H7 (cell line): Measurements from ENCODE around the gene DDX20. TPM values are rescaled to one million over a fixed set of nuclear protein-coding genes. Genes with fewer than 3 reads are reported as not detected.
"Not testable (repeated sequence)": the region's sequence is repeated elsewhere in the genome, so short reads cannot be mapped to it uniquely, and the experiment has no call there.

Experiments
- DNase-seq: peaks from one replicate; pipeline ENCODE4 v3.0.0; 2012
- H3K27me3 ChIP-seq: 2 replicates; pipeline ENCODE4 v1.6.0; 2011; ENCODE audit warnings: mild to moderate bottlenecking, low read length; ENCODE audit not compliant: control insufficient read depth, insufficient read depth
- H3K36me3 ChIP-seq: replicated peaks from 2 replicates; pipeline ENCODE4 v1.5.1; 2011; ENCODE audit warnings: low read length; ENCODE audit not compliant: control insufficient read depth, insufficient read depth
- H3K4me3 ChIP-seq: 2 replicates; pipeline ENCODE4 v1.5.1; 2011; ENCODE audit warnings: low read depth, mild to moderate bottlenecking, control low read depth, low read length, moderate library complexity; ENCODE audit not compliant: insufficient read depth
- total RNA-seq: library from RNA; depleted of rRNA; stranded (reverse); fragments of >200 nt; shearing (Covaris generic); gene quantifications from 2 replicates; pipeline ENCODE4 v1.2.3, GENCODE V29; 2014

Gene DDX20
- total RNA-seq, 1 experiment from 2014 or later, result 39.3 TPM

DNA sequence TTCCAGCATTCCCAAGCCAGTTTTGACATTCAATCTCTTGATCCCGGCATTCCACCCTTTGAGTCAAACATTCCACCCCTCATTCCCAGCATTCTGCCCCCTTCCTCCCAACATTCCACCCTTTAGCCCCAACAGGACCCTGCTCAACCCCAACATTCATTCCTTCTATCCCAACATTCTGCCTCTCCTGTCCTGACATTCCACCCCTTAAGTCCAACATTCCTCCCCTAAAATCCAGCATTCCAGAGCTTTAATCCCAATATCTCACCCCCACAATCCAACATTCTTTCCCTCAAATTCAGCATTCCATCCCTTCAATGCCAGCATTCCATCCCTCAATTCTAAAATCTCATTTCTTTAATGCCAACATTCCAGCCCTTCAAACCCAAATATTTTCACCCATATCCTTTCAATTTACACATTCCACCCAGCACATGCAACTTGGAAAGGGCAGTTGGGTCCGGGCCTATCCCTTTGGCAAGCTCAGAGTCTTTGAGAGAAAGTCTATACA is 22.9 kb downstream of the DDX20 start:
- Histone ChIP-seq H3K27me3 (no peaks in the 10 kb centered on the region), H3K36me3 (no peaks in the 10 kb centered on the region), H3K4me3 (no peak overlapping the region)
- no peak for DNase-seq

DNA sequence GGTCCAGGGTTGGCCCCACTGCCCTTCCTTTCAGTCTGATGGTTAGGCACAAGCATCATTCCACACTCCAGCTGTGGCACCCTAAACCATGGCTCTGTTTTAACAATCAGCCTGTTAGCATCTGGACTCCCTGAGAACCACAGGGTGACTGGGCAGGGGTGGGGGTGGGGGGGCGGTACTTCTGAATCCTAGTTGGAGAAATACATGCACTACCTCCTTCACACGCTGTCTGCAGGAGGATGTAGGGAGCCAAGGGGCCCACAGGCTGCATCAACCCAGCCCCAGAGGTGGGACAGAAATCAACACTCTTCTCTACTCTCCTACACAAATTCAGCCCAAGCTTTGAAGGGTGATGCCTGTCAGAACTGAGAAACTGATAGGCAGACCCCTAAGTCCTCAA is 23.8 kb downstream of the DDX20 start:
- H3K36me3 ChIP-seq, result no peaks in the 10 kb centered on the region
- DNase-seq, result no peak
- no peak overlapping the region for H3K4me3 ChIP-seq
- H3K27me3 ChIP-seq, result no peaks in the 10 kb centered on the region

DNA sequence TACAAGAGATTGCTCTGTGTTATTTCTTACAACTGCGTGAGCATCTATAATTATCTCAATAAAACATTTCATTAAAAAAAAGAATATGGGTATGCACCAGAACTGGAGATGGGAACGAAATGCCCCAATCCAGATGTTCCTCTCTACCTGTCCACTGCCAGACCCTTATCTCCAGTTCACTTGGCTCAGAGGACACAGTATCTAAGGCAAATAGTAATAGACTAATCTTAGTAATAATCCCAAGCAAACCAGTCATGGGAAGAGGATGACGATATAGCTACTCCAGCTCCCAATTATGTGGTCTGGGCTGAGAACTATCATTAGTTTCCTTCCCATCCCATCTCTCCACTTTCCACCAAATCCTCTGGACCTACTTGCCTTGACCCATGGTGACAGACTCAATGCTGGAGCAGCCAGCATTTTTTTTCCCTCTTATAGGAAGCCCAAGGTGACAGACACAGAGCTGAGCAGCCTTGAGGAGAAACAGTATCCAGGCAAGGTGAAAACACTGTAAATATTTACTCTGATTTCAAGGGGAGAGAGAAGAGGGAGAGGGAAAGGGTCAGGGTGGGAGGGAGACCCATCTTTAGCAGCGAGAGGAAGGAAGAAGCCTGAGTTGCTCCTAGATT is 28.7 kb downstream of the DDX20 start:
- Histone ChIP-seq H3K27me3 (no peaks in the 10 kb centered on the region), H3K36me3 (no peaks in the 10 kb centered on the region), H3K4me3 (no peak overlapping the region)
- no peak for DNase-seq

DNA sequence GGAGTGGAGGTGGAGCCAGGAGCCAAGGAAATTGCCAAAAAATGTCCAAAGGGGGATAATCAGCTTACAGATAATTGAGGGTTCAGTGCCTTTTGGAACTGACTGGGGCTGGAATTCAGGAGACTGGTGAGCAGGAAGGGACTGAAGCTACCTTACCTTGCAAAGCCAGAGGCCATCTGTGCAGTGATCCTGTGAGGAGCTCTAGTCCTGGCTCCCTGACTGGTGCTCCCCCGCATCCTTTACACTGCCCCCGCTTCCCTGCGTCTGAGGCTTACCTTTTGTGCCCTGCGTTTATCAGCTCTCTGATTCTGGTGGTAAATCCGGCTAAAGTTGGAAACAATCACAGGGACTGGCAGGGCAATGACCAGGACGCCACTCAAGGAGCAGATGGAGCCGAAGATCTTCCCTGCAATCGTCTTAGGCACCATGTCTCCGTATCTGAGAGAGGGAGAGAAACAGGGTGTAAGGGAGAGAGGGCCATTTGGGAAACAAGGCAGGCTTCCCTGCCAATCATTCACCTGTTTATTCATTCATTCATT is 31.0 kb downstream of the DDX20 start:
- no peak for DNase-seq
- Histone ChIP-seq H3K4me3 (no peak overlapping the region), H3K27me3 (peaks cover 2% of the 10 kb centered on the region; the same call in 1 of the 2 replicates), H3K36me3 (no peaks in the 10 kb centered on the region)

DNA sequence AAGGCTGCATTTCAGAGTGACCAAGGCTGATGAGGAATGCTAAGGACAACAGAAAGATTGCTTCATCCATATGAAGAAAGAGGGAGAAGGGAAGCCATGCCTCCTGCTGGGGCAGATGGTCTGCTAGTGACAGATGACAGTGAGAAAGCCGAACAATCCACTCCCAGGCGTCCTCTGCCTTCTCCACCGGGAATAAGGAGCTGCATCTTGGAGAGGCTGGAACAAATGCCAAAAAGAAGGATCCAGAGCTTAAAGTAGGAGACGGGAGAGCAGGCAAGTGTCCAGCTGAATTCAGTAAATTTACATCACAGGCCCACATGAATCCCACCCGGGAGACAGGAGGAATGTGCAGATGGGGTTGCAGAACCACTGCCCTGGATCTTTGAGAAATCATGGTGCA is 33.4 kb downstream of the DDX20 start:
- DNase-seq, result no peak
- Histone ChIP-seq H3K27me3 (peaks cover 2% of the 10 kb centered on the region; the same call in 1 of the 2 replicates), H3K4me3 (no peak overlapping the region), H3K36me3 (no peaks in the 10 kb centered on the region)

DNA sequence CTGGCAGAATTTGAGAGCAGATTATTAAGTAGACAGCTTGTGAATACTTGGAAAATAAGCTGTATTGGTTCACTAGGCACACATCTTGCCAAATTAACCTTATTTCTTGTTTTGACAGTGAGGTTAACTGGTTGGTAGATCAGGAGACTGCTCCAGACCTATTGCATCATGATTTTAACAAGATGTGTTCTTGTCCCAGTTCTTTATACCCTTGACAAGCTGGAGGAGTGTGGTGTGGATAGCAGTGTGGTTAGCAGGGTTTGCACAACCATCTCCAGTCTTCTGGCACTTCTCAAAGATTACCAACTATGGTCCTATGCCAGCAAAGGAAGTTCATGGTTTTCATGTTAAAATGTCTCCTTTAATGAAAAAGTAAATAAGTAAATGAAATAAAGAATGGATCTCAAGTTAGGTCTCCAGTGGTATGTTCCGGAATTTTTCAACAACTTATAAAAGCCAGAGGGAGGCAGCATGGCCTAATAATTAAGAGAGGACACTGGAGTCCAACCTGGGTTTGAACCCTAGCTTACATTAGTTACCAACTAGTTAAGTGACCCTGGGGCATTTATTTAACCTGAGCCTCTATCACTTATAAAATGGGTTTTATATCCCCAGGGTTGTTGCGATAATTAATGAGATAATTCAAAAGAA is 34.1 kb downstream of the DDX20 start:
- H3K4me3 ChIP-seq, result no peak overlapping the region
- H3K27me3 ChIP-seq, result peaks cover 2% of the 10 kb centered on the region; the same call in 1 of the 2 replicates
- no peaks in the 10 kb centered on the region for H3K36me3 ChIP-seq
- no peak for DNase-seq

DNA sequence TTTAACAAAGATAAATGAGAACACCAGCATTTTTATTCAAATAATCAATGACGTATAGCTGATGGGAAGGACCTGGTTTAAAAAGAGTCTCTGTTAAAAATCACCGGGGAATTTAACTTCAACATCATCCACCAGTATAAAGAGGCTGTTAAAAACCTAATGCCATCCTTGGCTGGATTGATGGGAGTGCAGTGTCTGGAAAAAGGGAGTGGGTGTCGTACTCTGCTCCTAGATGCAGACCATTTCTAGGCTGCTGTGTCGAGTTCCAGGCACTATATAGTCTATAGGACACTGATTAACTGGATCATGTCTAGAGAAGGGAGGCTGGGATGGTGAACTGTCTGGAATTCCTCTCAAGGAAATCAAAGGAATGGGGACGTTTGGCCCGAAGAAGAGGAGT is 36.1 kb downstream of the DDX20 start:
- no peak for DNase-seq
- Histone ChIP-seq H3K27me3 (peaks cover 2% of the 10 kb centered on the region; the same call in 1 of the 2 replicates), H3K36me3 (no peaks in the 10 kb centered on the region), H3K4me3 (no peak overlapping the region)

DNA sequence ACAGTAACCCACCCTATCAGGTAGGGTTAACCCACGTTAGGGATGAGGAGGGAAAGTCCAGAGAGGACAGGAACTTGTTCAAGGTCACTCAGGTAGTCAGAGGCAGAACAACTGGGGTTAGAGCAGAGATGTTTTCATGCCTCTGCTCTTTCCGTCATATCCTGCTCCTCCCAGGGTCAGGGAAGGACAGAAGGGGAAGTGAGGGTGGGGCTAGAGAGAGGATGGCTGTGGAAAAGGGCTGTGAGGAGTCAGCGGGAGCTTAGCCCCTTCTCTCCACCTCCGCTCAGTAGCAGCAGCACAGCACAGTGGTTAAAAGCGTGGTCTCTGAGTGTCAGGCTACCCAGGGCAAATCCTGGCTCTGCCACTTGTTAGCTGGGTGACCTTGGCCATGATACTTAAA is 36.5 kb downstream of the DDX20 start:
- no peak for DNase-seq
- Histone ChIP-seq H3K36me3 (no peaks in the 10 kb centered on the region), H3K4me3 (no peak overlapping the region), H3K27me3 (peaks cover 2% of the 10 kb centered on the region; the same call in 1 of the 2 replicates)

DNA sequence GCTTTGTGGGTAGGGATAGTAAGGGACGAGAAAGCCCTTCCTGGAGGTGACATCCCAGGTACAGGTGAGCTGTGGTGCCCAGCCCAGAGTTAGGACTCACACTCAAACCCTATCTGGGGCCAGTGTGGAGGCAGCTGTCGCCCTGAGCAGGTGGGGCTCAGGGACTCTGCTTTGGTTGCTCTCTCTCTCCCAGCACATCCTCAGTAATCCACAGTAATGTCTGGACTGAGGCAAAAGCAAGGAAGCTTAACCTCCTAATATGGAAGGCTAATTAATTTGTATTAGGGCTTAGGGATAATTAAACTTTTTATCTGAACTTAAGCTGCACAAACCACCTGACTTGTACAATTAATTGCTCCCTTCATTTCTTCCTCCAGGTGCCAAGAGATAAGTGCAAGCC is 38.2 kb downstream of the DDX20 start:
- H3K36me3 ChIP-seq, result no peaks in the 10 kb centered on the region
- peaks cover 2% of the 10 kb centered on the region; the same call in 1 of the 2 replicates for H3K27me3 ChIP-seq
- H3K4me3 ChIP-seq, result no peak overlapping the region
- DNase-seq, result no peak

DNA sequence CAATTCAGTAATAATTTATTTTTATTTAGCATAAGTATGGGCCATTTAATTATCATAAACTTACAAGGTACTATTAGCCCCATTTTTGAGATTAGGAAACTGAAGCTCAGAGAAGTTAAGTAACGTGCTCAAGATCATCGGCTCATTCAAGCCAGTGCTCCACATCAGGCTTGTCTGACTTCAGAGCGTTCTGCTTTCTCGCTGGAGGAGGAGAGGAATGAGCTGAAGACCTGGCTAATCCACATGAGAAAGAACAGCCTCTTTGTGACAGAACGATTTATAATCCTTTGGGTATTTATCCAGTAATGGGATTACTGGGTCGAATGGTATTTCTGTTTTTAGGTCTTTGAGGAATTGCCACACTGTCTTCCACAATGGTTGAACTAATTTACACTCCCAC is 39.7 kb downstream of the DDX20 start:
- Histone ChIP-seq H3K36me3 (no peaks in the 10 kb centered on the region), H3K4me3 (no peak overlapping the region), H3K27me3 (peaks cover 2% of the 10 kb centered on the region; the same call in 1 of the 2 replicates)
- no peak for DNase-seq

DNA sequence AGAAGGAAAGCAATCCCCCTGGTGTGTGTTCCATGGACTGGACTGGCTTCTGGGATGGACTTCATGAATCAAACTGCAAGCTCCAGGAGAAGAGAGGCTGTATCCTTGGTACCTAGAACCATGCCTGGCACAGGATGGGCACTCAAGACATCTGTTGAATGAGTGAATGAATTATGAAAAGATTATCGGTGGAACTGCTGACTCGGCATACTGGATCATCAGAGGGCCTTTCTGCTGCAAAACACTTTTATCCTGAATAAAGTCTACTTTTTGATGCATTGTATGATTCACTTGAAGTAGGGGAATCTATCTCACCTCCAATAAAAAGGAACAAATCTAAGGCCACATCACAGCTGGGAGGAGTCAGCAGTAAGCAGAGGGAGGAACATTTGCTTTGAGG is 42.9 kb downstream of the DDX20 start:
- Histone ChIP-seq H3K27me3 (no peaks in the 10 kb centered on the region), H3K36me3 (no peaks in the 10 kb centered on the region), H3K4me3 (no peak overlapping the region)
- DNase-seq, result no peak

DNA sequence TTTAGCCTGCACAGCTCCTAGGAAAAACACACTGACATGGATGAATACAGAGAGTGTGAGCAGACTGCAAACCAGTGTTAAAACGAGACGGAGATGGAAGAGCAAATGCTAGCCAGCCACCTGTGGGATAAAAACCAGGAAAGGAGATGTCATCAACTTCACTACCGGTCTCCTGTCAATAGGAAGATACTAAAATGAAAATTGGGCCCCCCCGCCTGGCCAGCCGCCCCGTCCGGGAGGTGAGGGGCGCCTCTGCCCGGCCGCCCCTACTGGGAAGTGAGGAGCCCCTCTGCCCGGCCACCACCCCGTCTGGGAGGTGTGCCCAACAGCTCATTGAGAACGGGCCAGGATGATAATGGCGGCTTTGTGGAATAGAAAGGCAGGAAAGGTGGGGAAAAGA is 44.0 kb downstream of the DDX20 start:
- not testable (repeated sequence) for H3K4me3 ChIP-seq, H3K36me3 ChIP-seq, DNase-seq, H3K27me3 ChIP-seq

DNA sequence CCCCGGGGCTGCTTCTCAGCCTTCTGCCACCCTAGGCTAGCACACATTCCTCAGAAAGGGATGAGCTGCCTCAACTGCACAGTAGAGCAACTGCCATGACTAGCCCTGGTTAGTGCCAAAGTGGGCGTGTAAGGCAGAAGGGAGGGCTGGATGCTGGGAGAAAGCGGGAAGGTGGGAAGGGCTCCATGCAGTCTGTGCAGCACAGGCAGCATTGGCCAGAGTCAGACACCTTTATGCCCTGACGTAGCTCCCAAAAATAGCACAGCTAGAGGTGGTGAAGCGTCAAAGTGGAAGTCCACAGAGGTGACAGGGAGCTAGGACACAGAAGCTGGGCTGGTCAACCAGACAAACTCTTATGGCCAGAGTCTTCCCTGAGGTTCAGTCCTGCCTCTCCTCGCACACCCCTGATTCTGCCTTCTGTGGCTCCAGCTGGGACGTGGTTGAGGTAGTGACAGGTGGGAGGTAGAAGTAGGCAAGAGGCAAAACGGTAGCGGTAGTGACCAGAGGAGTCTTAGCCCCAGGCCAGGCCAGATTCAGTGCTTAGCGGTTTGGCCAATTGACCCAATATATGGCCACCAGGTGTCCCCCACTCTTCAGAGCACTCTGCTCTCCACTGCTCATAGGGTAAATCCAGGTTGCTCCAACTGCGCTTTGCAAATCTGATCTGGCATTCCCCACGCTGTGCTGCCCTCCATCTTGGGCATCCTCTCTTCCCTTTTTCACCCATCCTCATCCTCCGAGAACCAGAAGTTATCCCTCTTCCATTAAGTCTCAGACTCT is 45.6 kb downstream of the DDX20 start:
- no peaks in the 10 kb centered on the region for H3K27me3 ChIP-seq
- no peak overlapping the region for H3K4me3 ChIP-seq
- peak; percentile 67 for DNase-seq
- no peaks in the 10 kb centered on the region for H3K36me3 ChIP-seq

DNA sequence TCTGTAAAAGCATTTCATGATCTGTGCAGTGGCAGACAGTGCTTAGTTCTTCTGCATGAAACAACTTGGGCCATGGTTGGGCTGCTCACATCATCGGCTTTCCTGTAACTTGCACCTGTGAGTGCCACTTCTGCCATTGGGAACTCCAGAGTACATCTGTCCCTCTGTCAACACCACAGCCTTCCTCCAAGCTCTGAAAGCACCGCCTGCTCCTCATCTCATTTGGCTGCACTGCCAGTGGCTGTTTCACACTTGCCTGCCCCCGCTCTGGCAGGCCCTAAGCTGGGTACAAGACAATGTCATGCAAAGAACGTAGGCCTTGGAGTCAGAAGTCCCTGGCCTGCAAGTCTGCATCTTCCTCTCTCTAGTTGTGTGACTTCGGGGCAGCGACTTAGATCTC is 46.4 kb downstream of the DDX20 start:
- Histone ChIP-seq H3K36me3 (no peaks in the 10 kb centered on the region), H3K4me3 (no peak overlapping the region), H3K27me3 (no peaks in the 10 kb centered on the region)
- no peak for DNase-seq
